PC-3 (cell line): ENCODE measurements around the gene PDCD1LG2.

Source experiments
- EZH2phosphoT487 ChIP-seq: fragments of 300-600 bp; sonication (generic); IDR thresholded peaks from 2 replicates; pipeline ENCODE4 v1.6.1; 2018; ENCODE audit warnings: mild to moderate bottlenecking, antibody characterized with exemption, low read length, borderline replicate concordance
- TF ChIP-seq, protein P1 (sequence below): fragments of 300-600 bp; sonication (generic); conservative IDR thresholded peaks from 2 replicates; pipeline ENCODE4 v1.5.1; 2017; ENCODE audit warnings: antibody characterized with exemption, low read depth, mild to moderate bottlenecking, low read length

- TF ChIP-seq, protein P1, sequence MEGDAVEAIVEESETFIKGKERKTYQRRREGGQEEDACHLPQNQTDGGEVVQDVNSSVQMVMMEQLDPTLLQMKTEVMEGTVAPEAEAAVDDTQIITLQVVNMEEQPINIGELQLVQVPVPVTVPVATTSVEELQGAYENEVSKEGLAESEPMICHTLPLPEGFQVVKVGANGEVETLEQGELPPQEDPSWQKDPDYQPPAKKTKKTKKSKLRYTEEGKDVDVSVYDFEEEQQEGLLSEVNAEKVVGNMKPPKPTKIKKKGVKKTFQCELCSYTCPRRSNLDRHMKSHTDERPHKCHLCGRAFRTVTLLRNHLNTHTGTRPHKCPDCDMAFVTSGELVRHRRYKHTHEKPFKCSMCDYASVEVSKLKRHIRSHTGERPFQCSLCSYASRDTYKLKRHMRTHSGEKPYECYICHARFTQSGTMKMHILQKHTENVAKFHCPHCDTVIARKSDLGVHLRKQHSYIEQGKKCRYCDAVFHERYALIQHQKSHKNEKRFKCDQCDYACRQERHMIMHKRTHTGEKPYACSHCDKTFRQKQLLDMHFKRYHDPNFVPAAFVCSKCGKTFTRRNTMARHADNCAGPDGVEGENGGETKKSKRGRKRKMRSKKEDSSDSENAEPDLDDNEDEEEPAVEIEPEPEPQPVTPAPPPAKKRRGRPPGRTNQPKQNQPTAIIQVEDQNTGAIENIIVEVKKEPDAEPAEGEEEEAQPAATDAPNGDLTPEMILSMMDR: no peak
- TF ChIP-seq EZH2phosphoT487: no peak
Measured at GRCh38 chr9:5563886-5564285, 53.6 kb downstream of the PDCD1LG2 start.
